OCI-LY3 (cell line): ENCODE results near the gene BSPRY.
"Not testable (repeated sequence)": the region's sequence is repeated elsewhere in the genome, so short reads cannot be mapped to it uniquely, and the experiment has no call there.

Experiments used
- H2AFZ ChIP-seq: fragments of 200-600, 300-600 bp; shearing (Covaris generic); 2 replicates; pipeline ENCODE4 v1.6.0; 2014; ENCODE audit warnings: antibody characterized with exemption, low read depth, low read length
- H3K27ac ChIP-seq: fragments of 200-600, 300-600 bp; sonication (generic); 2 replicates; pipeline ENCODE4 v1.5.1; 2014; ENCODE audit warnings: mild to moderate bottlenecking, low read length, moderate library complexity, mixed read lengths
- H3K27me3 ChIP-seq: fragments of 200-600, 300-600 bp; sonication (generic); 2 replicates; pipeline ENCODE4 v1.6.1; 2014; ENCODE audit warnings: low read depth, low read length, mixed read lengths
- H3K36me3 ChIP-seq: fragments of 200-600, 300-600 bp; sonication (generic); replicated peaks from 2 replicates; pipeline ENCODE3; 2014; ENCODE audit warnings: low read depth, low read length, mixed read lengths
- H3K4me1 ChIP-seq: fragments of 300-600, 200-600 bp; sonication (generic); 2 replicates; pipeline ENCODE4 v1.6.1; 2014; ENCODE audit warnings: low read length, mixed read lengths
- H3K4me2 ChIP-seq: fragments of 200-600, 300-600 bp; sonication (generic); 2 replicates; pipeline ENCODE4 v1.6.1; 2014; ENCODE audit warnings: low read length, mixed read lengths
- H3K4me3 ChIP-seq: fragments of 300-600, 200-600 bp; sonication (generic); 2 replicates; pipeline ENCODE4 v1.5.1; 2014; ENCODE audit warnings: antibody characterized with exemption, mild to moderate bottlenecking, low read length, moderate library complexity
- H3K79me2 ChIP-seq: fragments of 300-600, 200-600 bp; shearing (Covaris generic); 2 replicates; pipeline ENCODE4 v1.6.1; 2014; ENCODE audit warnings: mild to moderate bottlenecking, low read length, mixed read lengths
- H3K9ac ChIP-seq: fragments of 300-600, 200-600 bp; shearing (Covaris generic); 2 replicates; pipeline ENCODE4 v1.6.0; 2014; ENCODE audit warnings: mild to moderate bottlenecking, low read length, moderate library complexity
- H3K9me3 ChIP-seq: fragments of 200-600, 300-600 bp; shearing (Covaris generic); 2 replicates; pipeline ENCODE4 v1.6.1; 2014; ENCODE audit warnings: low read length, mixed read lengths; ENCODE audit not compliant: insufficient read depth
- H4K20me1 ChIP-seq: fragments of 200-600, 300-600 bp; sonication (generic); 2 replicates; pipeline ENCODE4 v1.6.1; 2016; ENCODE audit warnings: low read length, mixed read lengths; ENCODE audit not compliant: insufficient read depth
- EZH2phosphoT487 ChIP-seq: fragments of 200-600 bp; shearing (Covaris generic); IDR thresholded peaks from 2 replicates; pipeline ENCODE4 v1.6.1; 2018; ENCODE audit warnings: antibody characterized with exemption, mixed run types, low read depth
- TF ChIP-seq, protein P1 (sequence below): fragments of 200-600, 300-600 bp; sonication (generic); IDR thresholded peaks from 2 replicates; pipeline ENCODE4 v1.5.1; 2014; ENCODE audit warnings: antibody characterized with exemption, low read length, low read depth

Gene BSPRY

DNA sequence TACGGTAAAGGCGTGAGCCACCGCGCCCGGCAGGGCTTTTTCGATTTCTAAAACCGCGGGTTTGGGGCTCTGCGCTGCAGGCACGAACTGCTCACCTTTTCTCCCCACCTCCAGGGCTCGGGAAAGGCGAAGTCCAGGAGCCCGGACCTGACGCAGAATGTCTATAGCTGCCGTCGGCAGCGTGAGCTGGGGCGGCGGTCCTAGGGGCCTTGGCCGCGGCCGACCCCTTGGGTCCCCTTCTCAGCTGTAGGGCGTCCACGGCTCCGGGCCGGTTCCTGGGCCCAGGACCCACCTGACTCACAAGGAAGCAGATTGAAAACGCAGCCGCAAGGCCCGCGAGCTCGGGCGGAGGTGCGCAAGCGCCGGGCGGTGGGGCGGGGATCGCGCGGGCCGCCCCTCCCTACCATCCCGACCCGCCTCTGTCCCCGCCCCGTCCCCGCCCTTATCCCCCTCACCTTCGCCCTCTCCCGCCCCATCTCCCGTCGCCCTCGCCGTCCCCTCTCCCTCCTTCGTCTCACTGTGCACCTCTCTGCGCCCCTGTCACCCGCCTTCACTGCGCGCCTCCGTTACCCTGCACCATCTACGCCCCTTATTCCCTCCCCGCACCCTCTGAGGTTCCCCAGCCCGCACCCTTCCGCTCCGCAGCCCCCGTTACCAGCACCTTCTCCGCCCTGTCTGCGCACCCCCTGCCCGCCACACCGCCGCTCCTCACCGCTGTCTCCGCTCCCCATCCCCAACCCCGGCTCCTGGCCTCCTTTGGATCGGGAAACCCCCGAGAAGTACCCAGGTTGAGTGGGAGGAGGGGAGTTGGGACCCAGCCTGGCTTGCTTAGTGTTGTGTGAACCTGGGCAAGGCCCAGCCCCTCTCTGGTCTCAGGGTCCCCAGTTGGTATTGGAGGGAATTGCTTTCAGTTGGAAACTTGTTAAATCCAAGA is 27.6 kb downstream of the BSPRY start, which contains the start of gene HDHD3:
Gene HDHD3 (minus strand): TSS at position 353 of the 934 bp plus-strand sequence. CDS start 2,632 bp downstream, outside the sequence.
- Histone ChIP-seq H3K27me3 (no peaks in the 10 kb centered on the region), H3K27ac (peak within 1 kb of the TSS; percentile 44), H4K20me1 (no peaks in the 10 kb centered on the region; the same call in 1 of the 2 replicates), H3K4me2 (peak within 1 kb of the TSS; percentile 74), H3K36me3 (peaks cover 31% of the 10 kb centered on the region), H3K9ac (peak within 1 kb of the TSS; percentile 83), H3K4me3 (peak within 1 kb of the TSS; percentile 88), H2AFZ (peak within 1 kb of the TSS; percentile 36; the same call in 1 of the 2 replicates), H3K4me1 (peaks cover 43% of the 10 kb centered on the region), H3K79me2 (peaks cover 11% of the 10 kb centered on the region), H3K9me3 (no peaks in the 10 kb centered on the region)
- TF ChIP-seq EZH2phosphoT487: no peak
- TF ChIP-seq, protein P1, sequence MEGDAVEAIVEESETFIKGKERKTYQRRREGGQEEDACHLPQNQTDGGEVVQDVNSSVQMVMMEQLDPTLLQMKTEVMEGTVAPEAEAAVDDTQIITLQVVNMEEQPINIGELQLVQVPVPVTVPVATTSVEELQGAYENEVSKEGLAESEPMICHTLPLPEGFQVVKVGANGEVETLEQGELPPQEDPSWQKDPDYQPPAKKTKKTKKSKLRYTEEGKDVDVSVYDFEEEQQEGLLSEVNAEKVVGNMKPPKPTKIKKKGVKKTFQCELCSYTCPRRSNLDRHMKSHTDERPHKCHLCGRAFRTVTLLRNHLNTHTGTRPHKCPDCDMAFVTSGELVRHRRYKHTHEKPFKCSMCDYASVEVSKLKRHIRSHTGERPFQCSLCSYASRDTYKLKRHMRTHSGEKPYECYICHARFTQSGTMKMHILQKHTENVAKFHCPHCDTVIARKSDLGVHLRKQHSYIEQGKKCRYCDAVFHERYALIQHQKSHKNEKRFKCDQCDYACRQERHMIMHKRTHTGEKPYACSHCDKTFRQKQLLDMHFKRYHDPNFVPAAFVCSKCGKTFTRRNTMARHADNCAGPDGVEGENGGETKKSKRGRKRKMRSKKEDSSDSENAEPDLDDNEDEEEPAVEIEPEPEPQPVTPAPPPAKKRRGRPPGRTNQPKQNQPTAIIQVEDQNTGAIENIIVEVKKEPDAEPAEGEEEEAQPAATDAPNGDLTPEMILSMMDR: no peak

- Histone ChIP-seq H3K27ac (peak overlapping the region; percentile 71), H3K9ac (peak overlapping the region; percentile 45; the same call in 1 of the 2 replicates), H3K79me2 (peaks cover 11% of the 10 kb centered on the region), H3K4me1 (peaks cover 43% of the 10 kb centered on the region), H3K4me2 (peak overlapping the region; percentile 36), H3K36me3 (peaks cover 12% of the 10 kb centered on the region), H2AFZ (peak overlapping the region; percentile 26; the same call in 1 of the 2 replicates)
- H4K20me1 ChIP-seq, H3K9me3 ChIP-seq, H3K4me3 ChIP-seq, H3K27me3 ChIP-seq: not testable (repeated sequence)
Observed at GRCh38 chr9:113379094-113379828, 29.9 kb downstream of the BSPRY start.

DNA sequence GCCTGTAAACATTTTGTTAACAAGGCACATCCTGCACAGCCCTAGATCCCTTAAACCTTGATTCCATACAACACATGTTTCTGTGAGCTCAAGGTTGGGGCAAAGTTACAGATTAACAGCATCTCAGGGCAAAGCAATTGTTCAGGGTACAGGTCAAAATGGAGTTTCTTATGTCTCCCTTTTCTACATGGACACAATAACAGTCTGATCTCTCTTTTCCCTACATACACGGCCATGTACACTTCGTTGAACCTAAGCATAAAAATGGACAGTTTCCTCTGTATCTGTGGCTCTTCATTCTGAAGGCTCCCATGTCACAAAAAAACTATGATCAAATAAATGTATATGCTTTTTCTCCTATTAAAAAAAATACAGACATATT is 30.5 kb downstream of the BSPRY start:
- not testable (repeated sequence) for H3K9ac ChIP-seq, H3K9me3 ChIP-seq, H3K4me2 ChIP-seq, H3K27me3 ChIP-seq, H3K36me3 ChIP-seq, H2AFZ ChIP-seq, H4K20me1 ChIP-seq, H3K4me3 ChIP-seq
- Histone ChIP-seq H3K27ac (peak overlapping the region; percentile 71), H3K4me1 (peaks cover 43% of the 10 kb centered on the region), H3K79me2 (peaks cover 11% of the 10 kb centered on the region)

GRCh38 chr9:113380869-113381378 is 31.6 kb downstream of the BSPRY start:
- peak overlapping the region; percentile 59 for H3K4me2 ChIP-seq

DNA sequence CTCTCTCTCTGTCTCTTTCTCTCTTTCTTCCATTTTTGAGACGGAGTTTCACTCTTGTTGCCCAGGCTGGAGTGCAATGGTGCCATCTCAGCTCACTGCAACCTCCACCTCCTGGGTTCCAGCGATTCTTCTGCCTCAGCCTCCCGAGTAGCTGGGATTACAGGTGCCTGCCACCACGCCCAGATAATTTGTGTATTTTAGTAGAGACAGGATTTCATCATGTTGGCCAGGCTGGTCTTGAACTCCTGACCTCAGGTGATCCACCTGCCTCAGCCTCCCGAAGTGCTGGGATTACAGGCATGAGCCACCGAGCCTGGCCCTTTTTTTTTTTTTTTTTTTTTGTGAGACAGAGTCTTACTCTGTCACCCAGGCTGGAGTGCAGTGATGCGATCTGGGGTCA is 32.1 kb downstream of the BSPRY start:
- H2AFZ ChIP-seq, H3K27me3 ChIP-seq, H3K27ac ChIP-seq, H3K79me2 ChIP-seq, H3K9ac ChIP-seq, H4K20me1 ChIP-seq, H3K4me3 ChIP-seq, H3K36me3 ChIP-seq, H3K9me3 ChIP-seq, H3K4me2 ChIP-seq: not testable (repeated sequence)
- H3K4me1 ChIP-seq: peaks cover 38% of the 10 kb centered on the region

More at GRCh38 chr9:113380869-113381378, 31.6 kb downstream of the BSPRY start:
- Histone ChIP-seq H4K20me1 (no peaks in the 10 kb centered on the region), H3K9ac (peak overlapping the region; percentile 24; the same call in 1 of the 2 replicates), H3K9me3 (no peaks in the 10 kb centered on the region), H2AFZ (0 out of 2 replicates have a peak overlapping the region, but pooled peaks have one; percentile 20), H3K27ac (peak overlapping the region; percentile 57), H3K27me3 (no peaks in the 10 kb centered on the region), H3K4me1 (peaks cover 38% of the 10 kb centered on the region), H3K4me3 (peak overlapping the region; percentile 25), H3K36me3 (no peaks in the 10 kb centered on the region), H3K79me2 (peaks cover 4% of the 10 kb centered on the region)
- TF ChIP-seq EZH2phosphoT487: no peak
- TF ChIP-seq, protein P1: no peak
